Loucy (cell line): ENCODE results near the gene NOD2.

Experiments used
- EZH2phosphoT487 ChIP-seq: fragments of 200-600 bp; IDR thresholded peaks from 2 replicates; pipeline ENCODE4 v1.6.1; 2018; ENCODE audit warnings: antibody characterized with exemption, mild to moderate bottlenecking, moderate library complexity, borderline replicate concordance
- TF ChIP-seq, protein P1 (sequence below): fragments of 200-600 bp; sonication (generic); conservative IDR thresholded peaks from 2 replicates; pipeline ENCODE4 v1.5.1; 2014; ENCODE audit warnings: mild to moderate bottlenecking, antibody characterized with exemption, low read length

GRCh38 chr16:50705436-50706110 lies 12.2 kb downstream of the NOD2 start:
- TF ChIP-seq, protein P1, sequence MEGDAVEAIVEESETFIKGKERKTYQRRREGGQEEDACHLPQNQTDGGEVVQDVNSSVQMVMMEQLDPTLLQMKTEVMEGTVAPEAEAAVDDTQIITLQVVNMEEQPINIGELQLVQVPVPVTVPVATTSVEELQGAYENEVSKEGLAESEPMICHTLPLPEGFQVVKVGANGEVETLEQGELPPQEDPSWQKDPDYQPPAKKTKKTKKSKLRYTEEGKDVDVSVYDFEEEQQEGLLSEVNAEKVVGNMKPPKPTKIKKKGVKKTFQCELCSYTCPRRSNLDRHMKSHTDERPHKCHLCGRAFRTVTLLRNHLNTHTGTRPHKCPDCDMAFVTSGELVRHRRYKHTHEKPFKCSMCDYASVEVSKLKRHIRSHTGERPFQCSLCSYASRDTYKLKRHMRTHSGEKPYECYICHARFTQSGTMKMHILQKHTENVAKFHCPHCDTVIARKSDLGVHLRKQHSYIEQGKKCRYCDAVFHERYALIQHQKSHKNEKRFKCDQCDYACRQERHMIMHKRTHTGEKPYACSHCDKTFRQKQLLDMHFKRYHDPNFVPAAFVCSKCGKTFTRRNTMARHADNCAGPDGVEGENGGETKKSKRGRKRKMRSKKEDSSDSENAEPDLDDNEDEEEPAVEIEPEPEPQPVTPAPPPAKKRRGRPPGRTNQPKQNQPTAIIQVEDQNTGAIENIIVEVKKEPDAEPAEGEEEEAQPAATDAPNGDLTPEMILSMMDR: no peak
- no peak for TF ChIP-seq EZH2phosphoT487
